Astrocyte (in vitro differentiated cells and primary cell): ENCODE data around the gene ATP6V1B1. TPM values are rescaled to one million over a fixed set of nuclear protein-coding genes. Genes with fewer than 3 reads are reported as not detected.

Experiments used
- DNase-seq: peaks from one replicate; pipeline ENCODE4 v3.0.0-alpha.2; 2010; ENCODE audit warnings: low read depth
- FAIRE-seq: peaks from 2 replicates; lab custom pipeline; 2011; peaks lifted over from hg19 to GRCh38; lab: Jason Lieb, UNC
- H2AFZ ChIP-seq: 2 replicates; pipeline ENCODE4 v1.6.0; 2012; ENCODE audit warnings: low read depth, low read length, inconsistent platforms
- H3K27ac ChIP-seq: 2 replicates; pipeline ENCODE4 v1.5.1; 2011; ENCODE audit warnings: low read depth, low read length, inconsistent platforms
- H3K27me3 ChIP-seq: 2 replicates; pipeline ENCODE4 v1.6.0; 2011; ENCODE audit warnings: low read length, inconsistent platforms; ENCODE audit not compliant: insufficient read depth
- H3K36me3 ChIP-seq: 2 replicates; pipeline ENCODE4 v1.5.1; 2011; ENCODE audit warnings: low read length, inconsistent platforms; ENCODE audit not compliant: insufficient read depth
- H3K4me1 ChIP-seq: 2 replicates; pipeline ENCODE4 v1.5.1; 2011; ENCODE audit warnings: low read length, inconsistent platforms; ENCODE audit not compliant: insufficient read depth
- H3K4me2 ChIP-seq: 2 replicates; pipeline ENCODE4 v1.6.0; 2012; ENCODE audit warnings: low read length, inconsistent platforms
- H3K4me3 ChIP-seq: 2 replicates; pipeline ENCODE4 v1.5.1; 2011; ENCODE audit warnings: low read depth, mild to moderate bottlenecking, low read length, inconsistent platforms; ENCODE audit not compliant: insufficient read depth
- H3K79me2 ChIP-seq: 2 replicates; pipeline ENCODE4 v1.6.0; 2012; ENCODE audit warnings: mild to moderate bottlenecking, low read length, inconsistent platforms; ENCODE audit not compliant: insufficient read depth
- H3K9ac ChIP-seq: 2 replicates; pipeline ENCODE4 v1.6.0; 2012; ENCODE audit warnings: mild to moderate bottlenecking, low read length, inconsistent platforms
- H3K9me3 ChIP-seq: 2 replicates; pipeline ENCODE4 v1.5.1; 2012; ENCODE audit warnings: low read depth, mild to moderate bottlenecking, low read length, inconsistent platforms; ENCODE audit not compliant: insufficient read depth
- H4K20me1 ChIP-seq: 2 replicates; pipeline ENCODE4 v1.6.0; 2012; ENCODE audit warnings: low read length, inconsistent platforms; ENCODE audit not compliant: insufficient read depth
- H3K27ac Mint-ChIP-seq: one replicate; pipeline ENCODE4 v1.8.0; 2021; ENCODE audit warnings: mild to moderate bottlenecking, mixed read lengths; ENCODE audit not compliant: unreplicated experiment
- H3K27me3 Mint-ChIP-seq: one replicate; pipeline ENCODE4 v1.8.0; 2021; ENCODE audit warnings: low read depth, mixed read lengths; ENCODE audit not compliant: unreplicated experiment
- H3K36me3 Mint-ChIP-seq: one replicate; pipeline ENCODE4 v1.8.0; 2021; ENCODE audit warnings: low read depth, mixed read lengths; ENCODE audit not compliant: unreplicated experiment
- H3K4me1 Mint-ChIP-seq: one replicate; pipeline ENCODE4 v1.8.0; 2021; ENCODE audit warnings: low read depth, mixed read lengths; ENCODE audit not compliant: unreplicated experiment
- H3K4me3 Mint-ChIP-seq: one replicate; pipeline ENCODE4 v1.8.0; 2021; ENCODE audit warnings: mild to moderate bottlenecking, moderate library complexity, mixed read lengths; ENCODE audit not compliant: unreplicated experiment
- H3K9me3 Mint-ChIP-seq: one replicate; pipeline ENCODE4 v1.8.0; 2021; ENCODE audit warnings: mild to moderate bottlenecking, mixed read lengths; ENCODE audit not compliant: unreplicated experiment
- EZH2 ChIP-seq: IDR thresholded peaks from 2 replicates; pipeline ENCODE4 v1.6.1; 2012; ENCODE audit warnings: mild to moderate bottlenecking, low read length, inconsistent platforms; ENCODE audit not compliant: insufficient read depth
- total RNA-seq: library from RNA; stranded (reverse); gene quantifications from 2 replicates; pipeline ENCODE4 v1.2.1, GENCODE V29; 2021
- TF ChIP-seq, protein P1 (sequence below): IDR thresholded peaks from 2 replicates; pipeline ENCODE4 v1.5.1; 2011; ENCODE audit warnings: low read depth, mild to moderate bottlenecking, inconsistent platforms, low read length, moderate library complexity; ENCODE audit not compliant: insufficient read depth

ATP6V1B1 gene
- total RNA-seq, 1 donor from 2014 or later = not detected

DNA sequence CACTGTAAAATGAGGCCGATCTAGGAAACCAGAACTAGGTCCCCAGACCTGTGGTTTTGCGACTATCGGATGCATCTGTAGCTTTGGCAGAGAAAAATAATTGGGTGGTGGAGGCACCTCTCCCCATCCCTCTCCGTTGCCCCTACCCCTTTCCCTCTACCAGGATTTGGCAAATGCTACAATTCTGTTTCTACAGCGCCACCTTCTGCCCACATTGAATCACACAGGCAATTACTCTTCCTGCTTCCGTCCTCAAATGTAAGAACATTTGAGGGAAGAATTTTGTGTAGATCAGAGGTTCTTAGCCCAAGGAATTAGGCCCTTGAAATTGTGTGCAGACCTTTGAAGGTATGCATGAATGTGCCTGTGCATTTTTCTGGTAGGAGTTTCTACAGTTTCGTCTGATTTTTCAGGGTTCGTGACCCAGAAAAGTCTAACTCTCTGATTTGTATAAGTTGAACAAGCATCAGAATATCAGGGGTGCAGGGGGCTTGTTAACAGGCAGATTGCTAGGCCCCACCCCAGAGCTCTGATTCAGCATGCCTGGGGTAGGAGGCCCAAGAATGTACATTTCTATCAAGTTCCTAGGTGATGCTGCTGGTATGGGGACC, 11.2 kb downstream of the ATP6V1B1 start:
- Histone ChIP-seq H3K27me3 (no peaks in the 10 kb centered on the region), H4K20me1 (no peaks in the 10 kb centered on the region), H3K4me3 (no peak overlapping the region), H3K4me2 (peak overlapping the region; percentile 69), H2AFZ (no peak overlapping the region), H3K27ac (no peak overlapping the region), H3K4me1 (peaks cover 15% of the 10 kb centered on the region), H3K9ac (no peak overlapping the region), H3K79me2 (no peaks in the 10 kb centered on the region), H3K9me3 (no peaks in the 10 kb centered on the region), H3K36me3 (no peaks in the 10 kb centered on the region)
- peak; percentile 32 for DNase-seq
- H3K4me1 Mint-ChIP-seq = peaks cover 32% of the 10 kb centered on the region
- H3K4me3 Mint-ChIP-seq = no peak overlapping the region
- no peaks in the 10 kb centered on the region for H3K9me3 Mint-ChIP-seq
- TF ChIP-seq, protein P1, sequence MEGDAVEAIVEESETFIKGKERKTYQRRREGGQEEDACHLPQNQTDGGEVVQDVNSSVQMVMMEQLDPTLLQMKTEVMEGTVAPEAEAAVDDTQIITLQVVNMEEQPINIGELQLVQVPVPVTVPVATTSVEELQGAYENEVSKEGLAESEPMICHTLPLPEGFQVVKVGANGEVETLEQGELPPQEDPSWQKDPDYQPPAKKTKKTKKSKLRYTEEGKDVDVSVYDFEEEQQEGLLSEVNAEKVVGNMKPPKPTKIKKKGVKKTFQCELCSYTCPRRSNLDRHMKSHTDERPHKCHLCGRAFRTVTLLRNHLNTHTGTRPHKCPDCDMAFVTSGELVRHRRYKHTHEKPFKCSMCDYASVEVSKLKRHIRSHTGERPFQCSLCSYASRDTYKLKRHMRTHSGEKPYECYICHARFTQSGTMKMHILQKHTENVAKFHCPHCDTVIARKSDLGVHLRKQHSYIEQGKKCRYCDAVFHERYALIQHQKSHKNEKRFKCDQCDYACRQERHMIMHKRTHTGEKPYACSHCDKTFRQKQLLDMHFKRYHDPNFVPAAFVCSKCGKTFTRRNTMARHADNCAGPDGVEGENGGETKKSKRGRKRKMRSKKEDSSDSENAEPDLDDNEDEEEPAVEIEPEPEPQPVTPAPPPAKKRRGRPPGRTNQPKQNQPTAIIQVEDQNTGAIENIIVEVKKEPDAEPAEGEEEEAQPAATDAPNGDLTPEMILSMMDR = peak; percentile 88
- no peak for TF ChIP-seq EZH2
- peaks cover under 1% of the 10 kb centered on the region for H3K36me3 Mint-ChIP-seq
- peak; percentile 77 for FAIRE-seq
- H3K27ac Mint-ChIP-seq = no peak overlapping the region
- H3K27me3 Mint-ChIP-seq = peaks cover 27% of the 10 kb centered on the region

DNA sequence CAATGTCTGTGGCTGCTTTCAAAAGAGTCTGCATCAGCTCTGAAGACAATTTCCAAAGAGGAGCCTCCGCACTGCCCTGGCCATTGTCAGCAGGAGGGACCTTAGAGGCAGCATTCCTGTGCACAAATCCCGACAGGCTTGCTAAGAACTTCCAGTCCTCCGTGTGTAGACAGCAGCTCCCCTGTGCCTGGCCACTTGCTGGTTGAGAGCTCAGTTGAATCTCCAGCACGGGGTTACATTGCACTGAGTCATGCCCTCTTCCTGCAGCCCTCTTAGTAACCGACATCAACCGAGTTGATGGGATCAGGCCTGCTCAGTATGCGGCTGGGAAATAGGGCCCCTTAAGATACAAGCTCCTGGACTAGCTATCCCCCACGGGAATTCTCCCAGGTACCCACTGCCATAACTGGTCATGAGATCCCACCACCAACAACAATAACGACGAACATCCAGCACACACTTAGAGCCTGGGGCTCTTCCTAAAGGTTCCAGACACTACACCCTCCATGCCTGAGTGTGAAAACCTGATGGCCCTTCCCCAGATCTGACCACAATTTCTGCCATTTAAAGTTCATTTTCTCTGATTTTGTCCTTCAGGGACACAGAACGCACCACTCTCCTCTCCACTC, 12.0 kb downstream of the ATP6V1B1 start:
- Histone ChIP-seq H3K4me2 (peak overlapping the region; percentile 69), H3K9me3 (no peaks in the 10 kb centered on the region), H3K4me3 (peak overlapping the region; percentile 23), H3K27ac (no peak overlapping the region), H3K79me2 (no peaks in the 10 kb centered on the region), H3K9ac (no peak overlapping the region), H3K27me3 (no peaks in the 10 kb centered on the region), H3K36me3 (no peaks in the 10 kb centered on the region), H2AFZ (peak overlapping the region; percentile 81), H4K20me1 (no peaks in the 10 kb centered on the region), H3K4me1 (peaks cover 15% of the 10 kb centered on the region)
- Mint-ChIP-seq H3K9me3 (no peaks in the 10 kb centered on the region), H3K4me3 (peak overlapping the region; percentile 17), H3K27ac (peak overlapping the region; percentile 22), H3K4me1 (peaks cover 32% of the 10 kb centered on the region), H3K27me3 (peaks cover 20% of the 10 kb centered on the region), H3K36me3 (no peaks in the 10 kb centered on the region)
- DNase-seq (peak; percentile 55), FAIRE-seq (peak; percentile 17)
- no peak for TF ChIP-seq EZH2
- TF ChIP-seq, protein P1 = no peak
